Endothelial cell of umbilical vein (primary cell): ENCODE data around the gene MYH9. TPM values are rescaled to one million over a fixed set of nuclear protein-coding genes. Genes with fewer than 3 reads are reported as not detected.

Source experiments
- BruUV-seq: library from RNA; stranded (reverse); fragments of 400-500 nt; replicated peaks from 2 replicates; lab custom pipeline; 2021; lab: Mats Ljungman, UMichigan
- CTCF ChIA-PET: fragments of 300-600, 350-600 bp; sonication (Branson Sonifier 250); formaldehyde crosslinking; loops from one replicate; lab custom pipeline; 2021; ENCODE audit warnings: antibody characterized with exemption, inconsistent platforms; lab: Charles Lee
- POLR2A ChIA-PET: fragments of 300-600, 350-600 bp; sonication (Branson Sonifier 250); formaldehyde crosslinking; loops from one replicate; lab custom pipeline; 2021; ENCODE audit warnings: antibody characterized with exemption, inconsistent platforms; lab: Charles Lee
- DNase-seq: peaks from one replicate; pipeline ENCODE4 v3.0.0-alpha.2; 2011; ENCODE audit warnings: low read depth, low spot score
- FAIRE-seq: peaks from 2 replicates; lab custom pipeline; 2011; peaks lifted over from hg19 to GRCh38; lab: Jason Lieb, UNC
- H2AFZ ChIP-seq: 2 replicates; pipeline ENCODE4 v1.6.0; 2012; ENCODE audit warnings: low read depth, low read length, control low read depth, inconsistent platforms
- H3K27ac ChIP-seq: 2 replicates; pipeline ENCODE4 v1.5.1; 2011; ENCODE audit warnings: low read depth, mild to moderate bottlenecking, control low read depth, low read length, moderate library complexity; ENCODE audit not compliant: insufficient read depth
- H3K27me3 ChIP-seq, 2 experiments: 2 replicates each; pipeline versions ENCODE4 v1.6.0 to v1.6.1; 2011; ENCODE audit warnings: low read length in 2 of 2, mixed read lengths in 1 of 2; ENCODE audit not compliant: control insufficient read depth in 2 of 2, insufficient read depth in 2 of 2
- H3K36me3 ChIP-seq, 2 experiments: 2 replicates in 1 of 2; 3 replicates in 1 of 2; pipeline ENCODE4 v1.5.1; 2011; ENCODE audit warnings: low read length in 2 of 2, mild to moderate bottlenecking in 1 of 2, moderate library complexity in 1 of 2; ENCODE audit not compliant: control insufficient read depth in 2 of 2, insufficient read depth in 2 of 2; ENCODE audit errors: extremely low read depth in 1 of 2
- H3K4me1 ChIP-seq: 3 replicates; pipeline ENCODE4 v1.5.1; 2011; ENCODE audit warnings: mild to moderate bottlenecking, low read length; ENCODE audit not compliant: control insufficient read depth, insufficient read depth; ENCODE audit errors: extremely low read depth
- H3K4me2 ChIP-seq: 2 replicates; pipeline ENCODE4 v1.6.1; 2011; ENCODE audit warnings: low read length, control low read depth, mixed read lengths; ENCODE audit not compliant: insufficient read depth
- H3K4me3 ChIP-seq, 3 experiments: fragments of 200-600 bp in 1 of 3; sonication (generic), shearing (Covaris generic) in 1 of 3; replicated peaks in 1 of 3; 2 replicates each; pipeline ENCODE4 v1.5.1; 2011 to 2016; ENCODE audit warnings: control low read depth in 3 of 3, low read length in 3 of 3, mild to moderate bottlenecking in 2 of 3, inconsistent platforms in 1 of 3, low read depth in 1 of 3, moderate library complexity in 1 of 3; ENCODE audit not compliant: insufficient read depth in 1 of 3
- H3K79me2 ChIP-seq: 2 replicates; pipeline ENCODE4 v1.6.0; 2012; ENCODE audit warnings: low read length, inconsistent platforms; ENCODE audit not compliant: control insufficient read depth, insufficient read depth
- H3K9ac ChIP-seq: replicated peaks from 2 replicates; pipeline ENCODE3; 2011; ENCODE audit warnings: low read length, control low read depth; ENCODE audit not compliant: insufficient read depth; ENCODE audit errors: extremely low read depth
- H3K9me1 ChIP-seq: replicated peaks from 3 replicates; pipeline ENCODE4 v1.6.0; 2011; ENCODE audit warnings: mild to moderate bottlenecking, low read length; ENCODE audit not compliant: control insufficient read depth, insufficient read depth; ENCODE audit errors: extremely low read depth
- H3K9me3 ChIP-seq: replicated peaks from 2 replicates; pipeline ENCODE4 v1.5.1; 2012; ENCODE audit warnings: low read length, inconsistent platforms; ENCODE audit not compliant: control insufficient read depth, insufficient read depth
- H4K20me1 ChIP-seq: replicated peaks from 2 replicates; pipeline ENCODE3; 2011; ENCODE audit warnings: mild to moderate bottlenecking, low read length; ENCODE audit not compliant: control insufficient read depth, insufficient read depth; ENCODE audit errors: extremely low read depth
- CTCF ChIP-seq, 2 donors: IDR thresholded peaks; 1 replicate in 1 of 2; 2 replicates in 1 of 2; pipeline ENCODE4 v1.5.1; 2011; ENCODE audit warnings: low read length in 2 of 2, mild to moderate bottlenecking in 2 of 2, moderate library complexity in 2 of 2, control low read depth in 1 of 2, inconsistent platforms in 1 of 2, low read depth in 1 of 2; ENCODE audit not compliant: insufficient read depth in 1 of 2; ENCODE audit errors: extremely low read depth in 1 of 2
- EZH2 ChIP-seq: IDR thresholded peaks from 2 replicates; pipeline ENCODE4 v1.6.1; 2012; ENCODE audit warnings: borderline replicate concordance, low read depth, mild to moderate bottlenecking, moderate library complexity, low read length, inconsistent platforms; ENCODE audit not compliant: severe bottlenecking
- FOS ChIP-seq: IDR thresholded peaks from 2 replicates; pipeline ENCODE4 v1.6.1; 2011; ENCODE audit warnings: mild to moderate bottlenecking, low read length, moderate library complexity, borderline replicate concordance; ENCODE audit not compliant: insufficient read depth
- GATA2 ChIP-seq: IDR thresholded peaks from 2 replicates; pipeline ENCODE4 v1.7.0; 2011; ENCODE audit warnings: low read depth, mild to moderate bottlenecking, moderate library complexity, mixed read lengths, low read length; ENCODE audit not compliant: insufficient read length, insufficient read depth
- JUN ChIP-seq: IDR thresholded peaks from 2 replicates; pipeline ENCODE4 v1.6.1; 2011; ENCODE audit warnings: borderline replicate concordance, low read depth; ENCODE audit not compliant: insufficient read length, insufficient read depth
- MAX ChIP-seq: IDR thresholded peaks from 2 replicates; pipeline ENCODE4 v1.6.1; 2011; ENCODE audit not compliant: insufficient read depth, insufficient read length
- MYC ChIP-seq: IDR thresholded peaks from one replicate; pipeline ENCODE4 v1.6.1; 2011; ENCODE audit warnings: mild to moderate bottlenecking, low read depth, low read length
- POLR2A ChIP-seq: IDR thresholded peaks from 2 replicates; pipeline ENCODE4 v1.6.1; 2012; ENCODE audit warnings: low read depth, mild to moderate bottlenecking, control low read depth, low read length
- POLR2AphosphoS5 ChIP-seq: IDR thresholded peaks from 2 replicates; pipeline ENCODE4 v1.6.1; 2012; ENCODE audit warnings: low read depth, mild to moderate bottlenecking, control low read depth, low read length, moderate library complexity; ENCODE audit not compliant: insufficient read depth
- dilution Hi-C: fragments of 300-500 bp; cut with MboI; formaldehyde crosslinking; loops from one replicate; pipeline ENCODE4 v1.15.0; 2019; ENCODE audit warnings: low sequenced_read_pairs; ENCODE audit not compliant: extremely low pct_ligation_motif_present
- intact Hi-C: fragments of 100-400 bp; cut with micrococcal nuclease; formaldehyde crosslinking; loops from one replicate; pipeline ENCODE4 v1.10.0; 2022
- polyA plus RNA-seq, 4 experiments: library from polyadenylated mRNA; depleted of rRNA in 3 of 4; stranded (reverse) in 3 of 4; unstranded in 1 of 4; fragments of >200 nt; gene quantifications; 2 replicates each; pipeline versions ENCODE4 v1.2.1 to v1.2.3, GENCODE V29; 2011 to 2012; ENCODE audit warnings: missing spikeins in 1 of 4
- total RNA-seq: library from RNA; stranded (reverse); gene quantifications from 2 replicates; pipeline ENCODE4 v1.2.3, GENCODE V29; 2021

MYH9 gene
- total and polyA plus RNA-seq, 2 donors (not counting 3 experiments of a cell fraction or from before 2014, with no cell fraction given), result 188 to 1,413 TPM

- Histone ChIP-seq H3K9me1 (no peaks in the 10 kb centered on the region), H3K4me2 (no peak overlapping the region), H3K4me1 (peaks cover 10% of the 10 kb centered on the region), H2AFZ (no peak overlapping the region), H3K4me3 (no peak overlapping the region), H3K27ac (no peak overlapping the region), H3K36me3 (peaks cover 78 to 81% of the 10 kb centered on the region in 2 experiments), H3K79me2 (peaks cover 78% of the 10 kb centered on the region), H3K9me3 (no peaks in the 10 kb centered on the region), H3K27me3 (no peaks in the 10 kb centered on the region), H4K20me1 (peaks cover 2% of the 10 kb centered on the region), H3K9ac (no peak overlapping the region)
- dilution Hi-C loops (no loop called here), intact Hi-C loops (no loop called here)
- no peak for FAIRE-seq
- CTCF ChIA-PET, result interaction anchor here (1.0 kb wide), 1 partner anchor 162 kb away, joined by 3 read pairs; no protein-coding TSS in a partner anchor
- TF ChIP-seq POLR2AphosphoS5, result no peak
- TF ChIP-seq GATA2, result no peak
- no peak for TF ChIP-seq MAX
- TF ChIP-seq MYC, result no peak
- no peak for TF ChIP-seq JUN
- no peak for TF ChIP-seq CTCF (IDR thresholded peaks at IDR 0.05; ENCODE audit: extremely low read depth in 1 of 2, insufficient read depth in 1 of 2, low read depth in 1 of 2, low read length in 2 of 2)
- TF ChIP-seq POLR2A, result no peak
- TF ChIP-seq EZH2, result no peak
- TF ChIP-seq FOS, result no peak
- no peak for DNase-seq
- BruUV-seq, result no TSS peak
- POLR2A ChIA-PET, result no interaction called here
These were observed 78.9 kb downstream of the MYH9 start for GRCh38 chr22:36308880-36309279.
